TTC549 (cell line): ENCODE data around the gene ADAMTS12.
"Not testable (repeated sequence)": the region's sequence is repeated elsewhere in the genome, so short reads cannot be mapped to it uniquely, and the experiment has no call there.

Experiments used
- FAIRE-seq: peaks from 2 replicates; lab custom pipeline; 2012; peaks lifted over from hg19 to GRCh38; lab: Jason Lieb, UNC

The ADAMTS12 gene

GRCh38 chr5:33901156-33901555, 9.4 kb upstream of the ADAMTS12 start:
- FAIRE-seq = no peak

- no peak for FAIRE-seq
Observed at GRCh38 chr5:33894566-33894965, 2.8 kb upstream of the ADAMTS12 start.

GRCh38 chr5:33892620-33893137, 889 bp upstream of the ADAMTS12 start:
- no peak for FAIRE-seq

- no peak for FAIRE-seq
Observed at GRCh38 chr5:33891446-33891787, 373 bp downstream of the ADAMTS12 start.

- FAIRE-seq = no peak
Observed at GRCh38 chr5:33890131-33891032, 1.4 kb downstream of the ADAMTS12 start.

GRCh38 chr5:33888587-33888986, 3.2 kb downstream of the ADAMTS12 start:
- FAIRE-seq = no peak

GRCh38 chr5:33887268-33887667, 4.5 kb downstream of the ADAMTS12 start:
- FAIRE-seq = no peak

GRCh38 chr5:33886283-33886682, 5.5 kb downstream of the ADAMTS12 start:
- no peak for FAIRE-seq

GRCh38 chr5:33885679-33886078, 6.1 kb downstream of the ADAMTS12 start:
- FAIRE-seq = no peak

- no peak for FAIRE-seq
Observed at GRCh38 chr5:33883482-33883881, 8.3 kb downstream of the ADAMTS12 start.

- no peak for FAIRE-seq
Observed at GRCh38 chr5:33880319-33880718, 11.5 kb downstream of the ADAMTS12 start.

- FAIRE-seq = no peak
Observed at GRCh38 chr5:33877449-33877848, 14.3 kb downstream of the ADAMTS12 start.

- FAIRE-seq = no peak
Observed at GRCh38 chr5:33867241-33867640, 24.5 kb downstream of the ADAMTS12 start.

GRCh38 chr5:33859177-33859576, 32.6 kb downstream of the ADAMTS12 start:
- FAIRE-seq = not testable (repeated sequence)

GRCh38 chr5:33857037-33857436, 34.8 kb downstream of the ADAMTS12 start:
- no peak for FAIRE-seq

- FAIRE-seq = no peak
Observed at GRCh38 chr5:33855396-33855795, 36.4 kb downstream of the ADAMTS12 start.

GRCh38 chr5:33854733-33855151, 37.0 kb downstream of the ADAMTS12 start:
- FAIRE-seq = no peak

- FAIRE-seq = no peak
Observed at GRCh38 chr5:33852837-33853236, 39.0 kb downstream of the ADAMTS12 start.

- no peak for FAIRE-seq
Observed at GRCh38 chr5:33852319-33852718, 39.5 kb downstream of the ADAMTS12 start.

- no peak for FAIRE-seq
Observed at GRCh38 chr5:33850100-33850594, 41.6 kb downstream of the ADAMTS12 start.

- no peak for FAIRE-seq
Observed at GRCh38 chr5:33848554-33848953, 43.2 kb downstream of the ADAMTS12 start.

GRCh38 chr5:33846851-33847250, 44.9 kb downstream of the ADAMTS12 start:
- FAIRE-seq = no peak

GRCh38 chr5:33843579-33843978, 48.2 kb downstream of the ADAMTS12 start:
- FAIRE-seq = no peak

- FAIRE-seq = no peak
Observed at GRCh38 chr5:33842456-33842855, 49.3 kb downstream of the ADAMTS12 start.
